Kasumi-1 (cell line): ENCODE measurements around the gene DLEC1.
"Not testable (repeated sequence)": the region's sequence is repeated elsewhere in the genome, so short reads cannot be mapped to it uniquely, and the experiment has no call there.

Experiments used
- DNase-seq, 2 experiments: peaks; one replicate each; lab custom pipeline; 2025; lab: John Stamatoyannopoulos, UW

DLEC1 gene

DNA sequence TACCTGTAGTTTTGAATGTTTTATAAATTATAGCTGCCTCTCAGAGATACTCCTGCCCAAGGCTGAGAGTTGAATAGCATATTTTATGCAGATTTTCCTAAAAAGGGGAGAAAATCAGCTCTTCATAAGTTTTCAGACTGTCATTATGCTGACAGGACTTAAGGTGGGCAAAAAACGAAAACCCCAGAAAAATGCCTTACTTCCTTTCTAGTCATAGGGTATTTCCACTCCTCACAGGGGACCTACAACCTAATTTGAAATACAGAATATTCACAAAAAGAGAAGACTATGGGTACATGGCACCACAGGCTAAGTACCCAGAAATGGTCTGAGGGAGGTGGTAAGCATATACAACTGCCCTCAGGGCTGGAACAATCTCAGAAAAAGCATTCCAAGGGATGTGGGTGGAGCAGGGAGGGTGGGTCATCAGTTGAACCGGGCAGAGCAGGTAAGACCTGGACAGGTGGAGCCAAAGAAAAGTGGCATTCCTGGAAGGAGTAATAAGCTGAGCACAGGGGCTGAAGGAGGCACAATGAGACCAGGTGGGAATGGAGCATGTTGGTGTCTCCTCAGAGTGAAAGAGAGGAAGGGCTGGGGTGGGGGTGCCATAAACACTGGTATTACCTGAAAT, 115.7 kb downstream of the DLEC1 start:
- DNase-seq = no peak

DNA sequence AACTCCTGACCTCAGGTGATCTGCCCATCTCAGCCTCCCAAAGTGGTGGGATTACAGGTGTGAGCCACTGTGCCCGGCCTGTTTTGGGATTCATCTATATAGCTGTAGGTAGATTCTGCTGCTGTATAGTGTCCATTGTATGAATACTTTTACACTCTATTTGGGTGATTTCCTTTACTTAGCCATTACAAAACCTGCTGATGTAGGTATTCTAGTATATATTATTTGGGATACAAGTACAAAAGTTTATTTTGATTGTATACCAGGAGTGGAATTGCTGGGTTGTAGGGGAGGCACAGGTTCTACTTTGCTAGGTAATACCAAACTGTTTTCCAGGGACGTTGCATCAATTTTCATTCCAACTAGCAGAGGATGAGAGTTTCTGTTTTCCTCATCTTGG, 116.8 kb downstream of the DLEC1 start:
- DNase-seq = no peak

DNA sequence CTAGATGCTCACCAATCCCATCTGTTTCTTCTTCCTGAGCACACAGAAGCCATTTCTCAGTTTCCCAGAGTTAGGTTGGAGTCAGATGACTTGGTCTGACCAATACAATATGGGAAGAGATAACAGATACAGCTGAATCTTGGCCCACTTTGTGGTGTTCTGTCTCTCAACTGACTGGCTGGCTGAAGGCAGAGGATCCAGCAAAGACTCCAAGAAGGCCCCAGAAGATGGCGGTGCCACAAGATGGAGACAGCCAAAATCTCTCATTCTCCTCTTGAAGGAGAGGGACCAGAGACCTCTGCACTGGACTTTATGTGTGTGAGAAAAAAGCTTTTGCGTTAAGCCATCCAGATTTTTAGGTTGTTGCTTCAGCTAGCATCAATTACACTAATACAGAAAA, 118.1 kb downstream of the DLEC1 start:
- DNase-seq = no peak

DNA sequence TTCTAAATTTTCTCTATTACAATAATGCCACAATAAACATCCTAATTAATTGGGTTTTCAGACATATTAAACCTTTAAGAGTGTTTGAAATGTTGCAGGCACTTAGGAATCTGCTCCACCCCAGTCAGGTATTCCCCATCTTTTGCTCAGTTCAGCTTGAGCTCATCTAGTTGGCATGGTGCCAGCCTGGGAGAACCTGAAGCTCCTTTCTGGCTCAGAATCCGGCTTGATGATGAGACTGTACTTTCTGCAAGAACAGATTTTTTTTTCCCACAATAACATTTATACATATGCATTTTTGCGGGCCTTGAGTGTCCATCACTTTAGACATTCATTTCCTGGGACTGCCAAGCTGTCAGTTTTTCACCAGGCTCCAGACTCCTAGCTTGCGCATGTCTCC, 118.6 kb downstream of the DLEC1 start:
- no peak for DNase-seq

DNA sequence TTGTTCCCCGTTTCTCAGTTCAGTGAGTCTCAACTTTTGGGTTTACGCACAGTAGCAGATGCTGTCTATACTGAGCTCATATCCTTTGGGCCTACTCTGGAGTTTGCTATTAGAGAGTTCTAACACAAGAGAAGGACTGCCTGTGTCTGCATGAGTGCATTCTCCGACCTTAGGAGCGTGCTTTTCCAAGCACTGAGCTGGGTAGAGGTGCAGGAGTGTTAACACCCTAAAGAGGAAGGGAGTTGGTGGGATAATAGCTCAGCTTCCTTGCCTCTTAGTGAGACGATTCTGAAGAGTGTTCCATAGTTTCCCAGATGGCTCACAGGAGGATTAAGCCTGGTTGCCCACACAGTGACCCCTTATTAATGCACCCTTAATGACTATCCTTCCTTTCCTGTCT, 119.5 kb downstream of the DLEC1 start:
- DNase-seq = no peak

DNA sequence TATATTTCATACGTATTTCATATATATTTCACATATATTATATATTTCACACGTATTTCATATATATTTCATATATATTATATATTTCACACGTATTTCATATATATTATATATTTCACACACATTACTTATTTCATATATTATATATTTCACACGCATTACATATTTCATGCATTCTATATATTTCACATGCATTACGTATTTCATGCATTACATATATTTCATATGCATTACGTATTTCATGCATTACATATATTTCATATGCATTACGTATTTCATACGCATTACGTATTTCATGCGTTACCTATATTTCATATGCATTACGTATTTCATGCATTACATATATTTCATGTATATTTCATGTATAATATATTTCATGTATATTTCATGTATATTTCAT, 121.7 kb downstream of the DLEC1 start:
- DNase-seq = not testable (repeated sequence)

DNA sequence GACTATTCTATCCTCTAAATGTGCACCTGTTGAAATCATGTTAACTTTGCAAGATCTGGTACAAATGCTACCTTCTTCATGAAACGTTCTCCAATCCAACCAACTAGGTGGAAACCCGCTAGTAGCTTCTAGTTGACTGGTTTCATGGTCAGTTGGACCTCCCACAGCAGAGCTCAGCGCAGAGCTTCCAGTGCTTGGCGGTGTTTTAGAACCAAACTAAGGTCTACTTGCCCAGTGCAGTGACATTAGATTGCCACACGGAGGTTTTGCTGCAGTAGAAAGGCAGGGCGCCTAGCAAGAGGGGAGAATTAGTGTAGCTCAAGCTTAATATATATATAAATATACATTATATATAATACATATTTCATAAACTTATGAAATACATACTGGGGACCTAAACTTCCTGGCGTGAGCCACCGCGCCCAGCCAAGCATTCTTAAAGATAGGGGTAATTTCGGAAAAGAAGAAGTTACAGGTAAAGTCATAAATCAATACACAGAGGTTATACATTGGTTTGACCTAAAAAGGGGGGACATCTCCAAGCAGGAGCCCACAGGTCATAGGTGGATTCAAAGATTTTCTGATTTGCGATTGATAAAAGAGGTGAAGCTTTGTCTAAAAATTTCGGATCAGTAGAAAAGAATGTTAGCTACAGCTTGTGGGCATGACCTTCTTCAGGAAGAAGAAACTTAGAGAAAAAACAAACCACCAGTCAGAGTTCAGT, 124.3 kb downstream of the DLEC1 start:
- peak; percentile 44 to 65 for DNase-seq

DNA sequence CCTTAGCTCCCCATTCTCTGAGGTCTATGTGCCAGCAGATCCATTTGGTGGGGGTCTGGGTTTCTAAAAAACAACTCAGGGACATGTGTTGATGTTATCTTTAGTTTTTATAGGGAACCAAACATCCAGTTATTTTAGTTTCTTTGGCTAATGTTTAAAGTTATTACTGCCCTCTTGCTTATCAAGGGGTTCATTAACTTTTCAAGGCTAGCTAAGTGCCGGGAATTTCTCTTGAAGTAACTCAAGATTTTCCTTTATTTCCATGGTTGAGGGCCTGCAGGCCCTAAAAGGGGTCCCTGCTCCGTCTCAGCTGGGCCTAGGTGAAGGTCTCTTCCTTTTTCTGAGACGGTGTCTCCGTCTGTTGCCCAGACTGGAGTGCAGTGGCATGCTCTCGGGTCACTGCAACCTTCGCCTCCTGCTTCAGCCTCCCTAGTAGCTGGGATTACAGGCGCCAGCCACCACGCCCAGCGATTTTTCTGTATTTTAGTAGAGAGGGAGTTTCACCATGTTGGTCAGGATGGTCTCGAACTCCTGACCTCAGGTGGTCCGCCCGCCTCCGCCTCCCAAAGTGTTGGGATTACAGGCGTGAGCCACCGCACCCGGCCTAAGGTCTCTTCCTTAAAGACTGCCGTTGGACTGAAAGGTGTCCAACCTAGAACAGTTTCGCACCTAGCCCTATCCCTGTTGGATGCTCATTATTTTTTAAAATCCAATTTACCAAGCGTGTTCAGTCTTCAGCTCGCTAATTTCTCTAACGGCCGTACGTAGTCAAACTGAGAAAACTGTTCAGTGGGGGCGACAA, 125.0 kb downstream of the DLEC1 start:
- DNase-seq = no peak

DNA sequence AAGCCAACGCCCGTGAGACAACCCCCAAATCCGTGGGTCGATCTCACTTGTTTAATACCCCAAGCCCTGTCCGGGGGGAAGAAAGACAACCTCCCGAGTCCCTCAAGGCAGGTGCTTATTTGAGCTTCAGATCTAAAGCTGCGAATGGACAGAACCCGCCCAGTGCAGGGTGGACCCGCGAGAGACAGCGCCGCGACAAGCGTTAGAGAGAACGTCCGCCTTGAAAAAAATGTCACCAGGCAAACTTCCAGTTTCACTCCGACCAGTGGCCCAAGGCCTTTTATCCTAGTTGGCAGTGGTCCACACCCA, 125.6 kb downstream of the DLEC1 start:
- DNase-seq = no peak

DNA sequence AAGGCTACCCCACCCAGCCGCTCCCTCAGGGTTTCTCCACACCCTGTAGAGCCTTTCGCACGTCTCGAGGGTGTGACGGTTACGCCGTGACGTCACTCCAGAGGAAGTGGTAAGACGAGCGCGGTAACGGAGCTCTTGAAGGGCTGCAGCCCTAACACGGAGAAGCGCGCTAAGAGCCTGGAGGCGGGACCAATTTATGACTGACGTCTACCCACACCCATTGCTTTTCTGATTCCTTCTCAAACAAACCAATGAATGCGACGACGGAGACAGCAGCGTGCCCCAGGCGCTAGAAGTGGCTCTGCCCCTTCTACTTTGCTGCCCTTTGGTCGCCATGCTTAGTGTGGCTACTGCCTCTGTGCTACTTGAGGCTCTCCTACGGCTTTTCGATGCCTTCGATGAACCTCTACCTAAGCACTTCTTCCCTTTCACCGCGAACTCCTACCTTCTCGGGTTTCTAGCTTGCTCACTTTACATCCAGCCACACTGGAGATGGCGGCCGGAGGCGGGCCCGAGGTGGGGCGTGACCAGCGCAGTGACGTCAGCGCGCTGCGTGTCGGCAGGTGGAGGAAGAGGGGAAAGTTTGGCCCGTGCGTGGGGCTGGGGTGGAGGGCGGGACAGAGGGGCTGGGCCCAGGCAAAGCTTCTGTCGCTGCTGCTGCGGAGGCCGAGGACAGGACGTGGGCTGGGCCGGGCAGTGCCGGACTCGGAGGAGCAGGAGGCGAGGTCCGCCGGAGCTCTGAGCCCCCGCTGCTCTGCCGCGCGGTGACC, 126.1 kb downstream of the DLEC1 start, which contains the start of gene OXSR1:
TSS of gene OXSR1 (plus strand) at position 586 of the 770 bp plus-strand sequence. CDS start 340 bp downstream, outside the sequence.
- peak; percentile 99 to 100 for DNase-seq

DNA sequence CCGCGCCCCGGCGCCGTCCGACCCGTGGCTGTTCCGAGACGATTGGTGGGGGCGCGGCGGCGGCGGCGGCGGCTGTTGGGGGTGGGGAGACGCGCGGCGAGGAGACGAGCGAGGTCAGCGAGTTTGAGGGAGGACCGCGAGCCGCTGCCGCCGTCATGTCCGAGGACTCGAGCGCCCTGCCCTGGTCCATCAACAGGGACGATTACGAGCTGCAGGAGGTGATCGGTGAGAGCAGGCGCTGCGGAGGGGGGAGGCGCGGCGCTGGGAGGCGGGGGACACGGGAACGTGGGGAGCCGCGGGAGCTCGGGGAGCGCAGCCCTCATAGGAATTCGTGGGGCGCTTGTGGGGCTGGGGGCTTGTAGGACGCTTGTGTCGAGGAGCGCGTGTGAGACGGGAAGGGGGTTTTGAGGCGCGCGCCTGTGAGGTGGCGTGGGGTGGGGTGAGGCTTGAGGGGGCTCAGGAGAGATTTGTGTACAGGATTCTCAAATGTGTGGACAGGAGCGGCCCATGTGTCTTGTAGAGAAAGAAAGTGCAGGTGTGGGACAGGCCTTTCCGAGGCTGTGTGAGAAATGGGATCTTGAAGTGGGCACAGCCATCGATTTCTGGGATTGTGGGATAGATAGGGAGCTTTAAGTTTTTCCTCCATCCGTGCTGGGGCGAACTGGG, 126.8 kb downstream of the DLEC1 start:
- peak in 1 of 2 experiments; percentile 40 for DNase-seq

DNA sequence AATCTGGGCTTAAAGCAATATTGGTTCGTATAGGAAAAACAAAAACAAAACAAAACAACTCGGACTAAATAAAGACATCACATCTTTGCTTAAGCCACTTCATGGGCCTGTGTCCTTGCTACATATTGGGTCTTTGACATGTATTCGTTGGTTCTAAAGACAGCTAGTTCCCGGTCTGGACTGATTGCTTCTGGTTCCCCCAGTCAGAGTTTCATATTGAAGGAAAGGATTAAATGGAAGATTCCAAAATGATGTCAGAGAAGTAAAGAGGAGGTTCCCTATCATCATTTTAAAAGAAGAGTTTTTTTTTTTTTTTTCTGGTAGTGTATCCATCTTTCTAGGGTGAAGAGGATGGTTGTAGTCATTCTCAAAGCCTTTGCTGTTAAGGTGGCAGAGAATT, 128.6 kb downstream of the DLEC1 start:
- no peak for DNase-seq

DNA sequence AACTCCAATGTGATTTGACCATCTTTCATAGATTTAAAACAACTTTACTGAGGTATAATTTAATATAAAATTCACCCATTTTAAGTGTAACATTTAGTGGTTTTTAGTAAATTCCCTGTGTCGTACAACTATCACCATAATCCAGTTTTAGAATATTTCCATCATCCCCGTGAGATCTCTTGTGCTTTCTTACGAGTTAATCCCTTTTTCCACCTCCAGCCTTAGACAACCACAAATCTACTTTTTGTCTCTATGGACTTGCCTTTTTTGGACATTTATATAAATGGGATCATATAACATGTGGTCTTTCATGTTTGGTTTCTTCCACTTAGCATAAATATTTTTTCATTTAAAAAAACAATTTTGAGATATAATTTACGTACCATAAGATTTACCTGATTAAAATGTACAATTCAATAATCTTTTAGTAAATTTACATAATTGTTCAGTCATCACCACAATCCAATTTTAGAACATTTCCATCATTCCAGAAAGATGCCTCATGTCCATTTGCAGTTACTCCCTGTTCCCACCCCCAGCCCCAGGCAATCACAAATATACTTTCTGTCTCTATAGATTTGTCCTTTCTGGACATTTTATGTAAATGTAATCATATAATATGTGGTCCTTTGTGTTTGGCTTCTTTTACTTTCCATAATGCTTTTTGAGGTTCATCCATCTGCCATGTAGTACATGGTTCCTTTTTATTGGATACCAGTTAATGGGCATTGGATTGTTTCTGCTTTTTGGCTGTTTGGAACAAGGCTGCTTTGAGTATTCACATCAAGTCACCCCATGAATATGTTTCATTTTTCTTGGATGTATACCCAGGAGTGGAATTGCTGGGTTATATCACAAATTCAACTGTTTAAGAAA, 129.4 kb downstream of the DLEC1 start:
- DNase-seq = no peak

DNA sequence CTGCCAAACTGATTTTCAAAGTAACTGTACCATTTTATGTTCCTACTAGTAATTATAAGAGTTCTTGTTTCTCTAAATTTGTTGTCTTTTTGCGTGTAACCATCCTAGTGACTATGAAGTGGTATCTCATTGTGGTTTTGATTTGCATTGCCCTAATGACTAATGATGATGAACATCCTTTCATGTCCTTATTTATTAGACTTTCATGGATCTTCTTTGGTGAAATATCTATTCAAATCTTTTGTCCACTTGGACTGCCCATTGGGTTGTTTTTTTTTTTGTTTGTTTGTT, 130.0 kb downstream of the DLEC1 start:
- DNase-seq = no peak

DNA sequence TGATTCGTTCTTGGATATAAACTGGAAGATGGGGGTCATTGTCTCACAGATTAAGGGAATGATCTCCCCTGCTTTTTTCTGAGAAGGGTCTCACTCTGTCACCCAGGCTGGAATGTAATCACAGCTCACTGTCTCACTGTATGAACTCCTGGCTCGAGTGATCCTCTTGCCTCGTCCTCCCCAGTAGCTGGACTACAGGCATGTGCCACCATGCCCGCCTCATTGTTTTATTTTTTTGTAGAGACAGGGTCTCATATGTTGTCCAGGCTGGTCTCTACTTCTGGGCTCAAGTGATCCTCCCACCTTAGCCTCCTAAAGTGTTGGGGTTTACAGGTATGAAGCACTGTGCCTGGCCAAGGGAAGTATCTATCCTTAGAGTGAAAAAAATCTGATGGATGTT, 131.7 kb downstream of the DLEC1 start:
- DNase-seq = no peak

DNA sequence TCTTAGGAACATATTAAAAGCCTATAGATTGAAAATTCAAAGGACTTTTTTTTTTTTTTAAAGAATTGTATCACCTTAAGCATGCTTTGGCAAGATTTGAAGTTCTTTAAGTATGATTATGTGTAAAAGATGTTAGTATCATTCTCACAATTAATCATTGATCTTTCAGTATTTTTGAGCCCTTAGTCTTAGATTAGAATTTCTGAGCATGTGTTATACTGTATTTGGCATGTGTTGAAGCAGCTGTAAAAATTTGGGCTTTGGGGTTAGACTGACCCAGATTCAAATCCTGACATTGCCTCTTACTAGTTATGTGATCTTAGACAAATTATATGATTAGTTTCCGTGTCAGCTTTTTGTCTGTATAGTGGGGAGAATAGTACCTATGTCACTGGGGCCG, 132.6 kb downstream of the DLEC1 start:
- DNase-seq = no peak
